Superior temporal gyrus (tissue), 1 donor: ENCODE results near the gene TRIM77.
"Not testable (repeated sequence)": the region's sequence is repeated elsewhere in the genome, so short reads cannot be mapped to it uniquely, and the experiment has no call there.

Source experiments
- DNase-seq: peaks from one replicate; pipeline ENCODE4 v3.0.0-alpha.2; 2016; ENCODE audit errors: extremely low spot score

TRIM77 gene, protein sequence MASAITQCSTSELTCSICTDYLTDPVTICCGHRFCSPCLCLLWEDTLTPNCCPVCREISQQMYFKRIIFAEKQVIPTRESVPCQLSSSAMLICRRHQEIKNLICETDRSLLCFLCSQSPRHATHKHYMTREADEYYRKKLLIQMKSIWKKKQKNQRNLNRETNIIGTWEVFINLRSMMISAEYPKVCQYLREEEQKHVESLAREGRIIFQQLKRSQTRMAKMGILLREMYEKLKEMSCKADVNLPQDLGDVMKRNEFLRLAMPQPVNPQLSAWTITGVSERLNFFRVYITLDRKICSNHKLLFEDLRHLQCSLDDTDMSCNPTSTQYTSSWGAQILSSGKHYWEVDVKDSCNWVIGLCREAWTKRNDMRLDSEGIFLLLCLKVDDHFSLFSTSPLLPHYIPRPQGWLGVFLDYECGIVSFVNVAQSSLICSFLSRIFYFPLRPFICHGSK

DNA sequence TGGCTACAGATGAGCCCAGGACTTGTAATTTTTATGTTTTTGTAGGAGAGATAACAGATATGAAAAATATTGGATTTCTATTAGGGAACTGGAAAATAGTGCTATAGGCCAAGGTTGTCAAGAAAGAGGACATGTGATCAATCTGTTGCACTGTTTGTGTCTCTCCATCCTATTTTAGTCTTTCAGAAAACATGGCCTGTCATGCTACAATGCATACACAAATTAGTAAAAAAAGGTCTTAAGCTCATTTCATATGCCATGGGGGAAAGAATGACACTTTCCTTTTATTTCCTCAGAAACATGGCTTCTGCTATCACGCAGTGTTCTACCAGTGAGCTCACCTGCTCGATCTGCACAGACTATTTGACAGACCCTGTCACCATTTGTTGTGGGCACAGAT, at the start of gene TRIM77:
Gene TRIM77 (plus strand): TSS at position 301 of the 400 bp plus-strand sequence. CDS start 0 bp downstream, at position 301.
- DNase-seq: not testable (repeated sequence)

DNA sequence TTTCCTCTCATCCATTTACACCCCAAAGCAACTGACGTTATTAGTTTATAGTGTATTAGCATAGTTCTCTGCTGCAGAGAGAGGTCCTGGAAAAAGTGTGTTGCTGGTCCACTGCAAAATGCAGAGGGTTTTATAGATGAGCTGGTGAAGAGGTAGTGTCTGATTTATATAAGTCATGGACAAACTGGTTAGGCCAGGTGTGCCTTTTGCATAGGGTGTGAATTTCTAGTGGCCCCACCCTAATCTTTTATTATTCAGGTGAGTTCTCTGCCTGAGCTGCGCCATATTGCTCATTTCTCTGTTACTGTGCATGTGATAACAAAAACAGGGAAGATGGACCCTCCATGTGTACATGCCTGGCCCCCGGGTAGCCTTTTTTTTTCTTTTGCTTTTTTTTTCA, 43.1 kb upstream of the TRIM77 start:
- DNase-seq: no peak

DNA sequence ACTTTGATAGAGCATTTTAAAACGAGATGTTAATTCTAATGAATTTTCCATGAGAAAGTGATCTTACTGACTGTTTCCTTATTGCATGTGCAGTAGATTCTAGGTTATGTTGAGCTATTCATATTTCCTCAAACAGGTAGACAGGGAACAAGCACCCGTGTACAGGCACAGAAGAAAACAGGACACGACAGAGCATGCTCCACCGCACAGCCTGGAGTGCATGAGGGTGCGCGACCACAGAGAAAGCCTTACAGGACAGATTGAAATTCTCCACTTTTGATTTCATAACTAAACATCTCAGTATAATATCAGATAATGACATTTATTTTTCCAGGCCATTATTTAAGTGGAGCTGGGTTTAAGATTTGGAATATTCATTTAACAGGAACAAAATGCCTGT, 41.9 kb upstream of the TRIM77 start:
- DNase-seq: not testable (repeated sequence)

DNA sequence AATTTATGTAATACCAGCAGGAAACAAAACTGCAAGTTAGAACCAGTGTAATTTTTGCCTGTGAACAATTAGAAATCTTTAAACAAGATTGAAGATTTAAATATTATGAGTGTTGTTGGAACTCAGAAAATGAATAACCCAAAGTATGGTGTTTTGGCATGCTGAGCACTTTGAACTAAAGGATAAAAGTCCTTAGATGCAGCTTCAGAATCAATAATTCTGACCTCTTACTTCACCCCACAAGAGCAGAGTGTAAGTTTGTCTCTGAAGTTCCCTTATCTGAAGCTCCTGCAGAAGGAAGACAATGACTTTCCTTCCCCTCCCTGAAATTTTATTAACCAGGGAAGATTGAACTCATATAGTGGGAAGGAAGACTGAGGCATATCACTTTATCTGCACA, 40.5 kb upstream of the TRIM77 start:
- DNase-seq: not testable (repeated sequence)

DNA sequence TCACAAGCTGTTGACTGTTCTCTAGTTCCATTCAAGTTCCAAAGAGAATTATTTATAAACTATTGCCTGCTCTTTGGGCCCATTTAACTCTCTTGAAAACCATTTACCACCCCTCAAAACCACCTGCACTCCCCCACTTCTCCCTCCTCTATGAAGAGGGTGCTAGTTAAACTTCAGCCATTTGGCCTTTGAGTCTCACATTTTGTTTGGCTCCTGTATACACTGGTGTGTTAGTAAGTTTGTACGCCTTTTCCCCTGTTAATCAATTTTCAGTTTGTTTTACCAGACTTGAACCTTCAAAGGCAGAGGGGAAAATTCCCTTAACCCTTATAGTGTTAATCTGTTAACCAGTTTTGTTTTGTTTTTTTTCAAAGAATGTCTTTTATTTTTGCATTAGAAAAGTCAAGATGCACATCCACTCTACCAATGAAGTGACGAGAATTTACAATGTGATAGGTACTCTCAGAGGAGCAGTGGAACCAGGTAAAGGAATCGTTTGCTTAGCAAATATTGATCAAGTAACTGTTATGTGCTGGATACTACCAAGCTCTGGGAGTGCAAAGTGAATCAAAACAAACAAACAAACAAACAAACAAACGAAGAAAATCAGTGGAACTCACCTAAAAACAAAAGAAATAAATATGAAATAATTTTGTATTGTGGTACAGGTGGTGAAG, 40.0 kb upstream of the TRIM77 start:
- not testable (repeated sequence) for DNase-seq

DNA sequence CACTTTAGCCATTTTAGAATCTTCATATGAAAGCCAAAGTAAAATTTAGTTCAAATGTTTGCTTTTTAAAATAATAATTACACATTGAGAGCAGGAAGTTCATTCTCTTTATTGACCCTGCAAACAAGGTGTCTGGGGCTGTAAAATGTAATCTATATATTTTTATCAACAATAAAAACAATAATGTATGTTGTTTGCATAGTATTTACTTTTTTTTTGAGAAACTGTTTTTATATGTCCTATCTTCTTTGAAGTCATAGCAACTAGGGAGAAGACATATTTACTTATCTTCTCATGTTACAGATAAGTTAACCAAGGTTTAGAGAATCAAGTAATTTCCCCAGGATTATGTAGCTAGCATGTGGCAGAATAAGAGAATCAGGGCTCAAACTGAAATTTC, 37.6 kb upstream of the TRIM77 start:
- not testable (repeated sequence) for DNase-seq

DNA sequence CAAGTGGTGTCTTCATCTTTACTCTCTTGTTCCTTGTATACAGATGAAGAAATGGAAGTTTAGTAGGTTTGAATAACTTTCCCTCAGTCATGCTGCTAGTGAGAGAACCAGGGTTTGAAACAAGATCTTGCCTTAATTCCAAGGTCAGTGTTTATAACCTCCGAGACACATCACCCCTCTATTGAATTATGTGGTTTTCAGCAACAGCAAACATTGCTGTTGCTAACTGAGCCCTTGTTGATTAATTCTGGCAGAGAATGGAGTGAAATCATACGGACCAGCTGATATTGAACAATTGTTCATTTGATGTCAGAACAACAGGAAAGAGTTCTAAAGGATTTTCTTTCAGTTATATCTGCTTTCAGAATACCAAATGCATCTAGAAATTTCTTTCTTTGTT, 36.7 kb upstream of the TRIM77 start:
- peak; percentile 84 for DNase-seq

DNA sequence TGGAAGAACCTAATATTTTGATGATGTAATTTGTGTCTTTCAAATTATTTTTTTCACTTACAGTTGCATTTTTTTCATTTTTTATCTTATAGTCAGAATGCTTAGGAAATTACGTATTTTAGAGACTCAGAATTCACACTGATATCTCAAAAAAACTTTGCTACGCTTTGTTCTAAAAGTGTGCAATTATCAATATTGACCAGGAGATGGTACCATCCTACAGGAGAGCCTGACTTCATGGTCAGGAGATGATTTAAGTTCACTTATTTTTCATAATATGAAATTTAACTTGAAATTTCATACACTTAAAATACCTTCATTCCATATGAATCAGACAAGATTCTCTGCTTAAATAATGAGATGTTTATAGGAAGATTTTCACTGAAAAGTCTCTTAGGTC, 34.7 kb upstream of the TRIM77 start:
- peak; percentile 75 for DNase-seq

DNA sequence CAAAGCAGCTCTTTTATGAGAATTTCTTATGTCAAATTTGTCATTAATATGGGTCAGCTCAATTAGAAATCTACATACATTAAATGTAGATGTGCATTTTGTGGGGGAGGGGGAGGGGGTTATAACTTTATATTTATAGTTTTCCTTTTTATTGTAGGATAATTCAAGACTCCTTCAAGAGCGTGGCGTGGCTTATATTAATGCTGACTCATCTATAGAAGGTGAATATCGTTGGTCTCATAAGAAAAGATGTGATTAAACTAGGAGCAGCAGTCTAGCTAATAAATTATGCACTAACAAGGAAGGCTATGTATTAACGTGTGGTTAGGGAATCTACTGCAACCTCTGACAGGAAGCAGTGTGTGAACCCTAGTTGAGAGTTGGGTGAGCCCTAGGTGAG, 34.2 kb upstream of the TRIM77 start:
- DNase-seq: not testable (repeated sequence)

DNA sequence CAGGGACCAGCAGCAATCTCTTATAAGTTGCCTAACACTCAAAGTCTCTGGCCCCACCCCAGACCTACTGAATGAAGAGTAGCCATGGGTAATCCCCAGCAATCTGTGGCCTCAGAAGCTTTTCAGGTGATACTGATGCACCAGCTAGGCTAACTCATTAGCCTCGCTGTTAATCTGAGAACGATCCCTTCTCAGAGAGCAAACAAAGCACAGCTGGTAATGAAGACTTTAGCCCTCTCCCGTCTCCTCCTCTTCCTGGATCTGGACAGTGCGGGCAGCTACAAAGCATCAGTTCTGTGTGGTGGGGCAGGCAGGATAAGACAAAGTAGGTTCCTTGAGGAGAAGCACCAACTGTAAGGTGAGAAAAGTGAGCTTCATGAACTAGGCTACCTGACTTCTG, 3.0 kb upstream of the TRIM77 start:
- not testable (repeated sequence) for DNase-seq

DNA sequence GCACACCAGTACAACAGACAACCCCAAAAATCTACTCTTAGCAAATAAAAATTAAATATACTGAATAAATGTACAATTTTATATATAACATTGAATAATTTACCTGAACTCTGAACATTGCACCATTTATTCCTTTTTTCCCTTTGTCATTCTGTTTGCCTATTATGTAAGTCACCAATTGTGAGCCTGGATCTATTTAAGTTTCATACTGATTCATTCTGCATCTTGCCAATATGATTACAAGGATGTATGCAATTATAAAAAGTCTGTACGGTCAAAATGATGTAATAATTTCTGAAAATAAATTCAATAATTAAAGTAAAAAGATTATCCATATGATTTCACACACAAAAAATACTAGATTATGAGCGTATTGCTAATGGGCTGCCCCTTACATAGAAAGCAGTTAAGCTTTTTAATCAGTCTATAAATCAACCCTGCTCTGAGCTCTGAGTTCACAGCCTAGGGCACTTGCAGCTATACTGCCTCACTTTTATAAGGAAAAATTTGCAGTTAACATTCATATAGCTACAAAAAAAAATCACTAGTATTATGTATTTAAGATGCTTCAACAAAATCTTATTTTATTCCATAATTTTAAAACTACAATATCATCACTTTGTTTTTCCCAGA, 14.9 kb downstream of the TRIM77 start:
- DNase-seq: not testable (repeated sequence)

DNA sequence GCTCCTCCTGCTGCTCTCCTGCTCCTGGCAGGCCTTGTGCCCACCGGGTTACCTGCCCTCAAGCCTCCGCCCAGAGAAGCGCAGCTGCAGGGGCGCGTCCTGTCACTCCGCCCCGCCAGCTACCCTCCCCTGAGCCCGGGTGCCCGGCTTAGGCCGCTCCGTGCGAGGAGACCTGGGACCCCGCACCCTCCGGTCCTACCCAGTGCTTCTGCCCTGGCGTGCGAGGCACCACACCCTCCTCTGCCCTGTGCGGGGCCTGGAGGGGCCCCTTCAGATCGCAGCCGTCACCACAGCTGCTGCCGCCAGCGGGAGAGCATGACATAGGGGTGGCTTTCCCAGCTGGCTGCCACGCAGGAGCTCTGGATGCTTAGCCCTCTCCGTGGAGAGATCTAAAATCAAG, 20.1 kb downstream of the TRIM77 start:
- DNase-seq: not testable (repeated sequence)

DNA sequence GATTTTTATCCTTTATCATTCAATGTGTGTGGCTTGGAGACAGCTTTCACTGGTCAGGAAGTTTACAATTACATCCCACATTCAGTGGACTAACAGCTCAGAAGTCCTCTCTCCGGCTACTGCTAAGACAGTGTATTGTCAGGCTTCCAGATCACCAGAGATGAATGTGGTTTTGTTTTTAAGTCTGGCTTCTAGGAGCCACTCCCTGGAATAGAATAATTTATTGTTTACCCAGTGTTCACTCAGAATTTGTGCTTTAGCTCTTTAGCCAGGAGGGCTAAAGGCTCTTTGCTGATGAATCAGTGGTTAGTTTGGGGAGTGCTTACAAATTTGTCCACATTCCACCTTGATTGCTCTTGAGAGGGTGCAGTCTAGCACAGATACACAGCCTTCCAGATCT, 26.5 kb downstream of the TRIM77 start:
- DNase-seq: peak; percentile 67

DNA sequence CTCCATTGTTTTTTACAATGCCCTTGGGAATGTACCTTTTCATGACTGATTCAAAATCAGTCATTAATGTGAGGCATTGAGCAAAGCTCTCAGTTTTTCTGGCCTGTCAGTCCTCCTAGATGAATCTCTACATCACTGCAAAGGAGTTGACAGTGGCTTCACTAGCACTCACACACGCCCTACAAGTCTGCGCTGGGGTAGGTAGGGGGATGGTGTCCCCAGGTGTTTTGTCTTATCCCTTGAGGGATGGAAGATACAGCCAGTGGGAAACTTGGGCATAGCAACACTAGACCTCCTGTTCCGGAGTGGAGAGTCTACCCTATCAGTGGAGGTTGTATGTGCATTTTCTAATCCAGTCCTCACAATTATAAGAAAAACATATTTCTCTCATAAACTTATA, 27.0 kb downstream of the TRIM77 start:
- no peak for DNase-seq

DNA sequence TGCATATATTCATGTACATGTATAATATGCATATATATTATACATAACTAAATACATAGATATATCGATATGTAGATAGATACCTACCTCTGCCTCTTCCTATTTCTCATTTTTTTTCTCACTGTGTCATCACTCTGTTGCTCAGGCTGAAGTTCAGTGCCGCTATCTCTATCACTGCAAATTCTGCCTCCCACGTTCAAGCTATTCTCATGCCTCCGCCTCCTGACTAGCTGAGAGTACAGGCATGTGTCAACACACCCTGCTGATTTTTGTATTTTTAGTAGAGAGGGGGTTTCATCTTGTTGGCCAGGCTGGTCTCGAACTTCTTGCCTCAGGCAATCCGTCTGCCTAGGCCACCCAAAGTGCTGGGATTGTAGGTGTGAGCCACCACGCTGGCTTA, 31.3 kb downstream of the TRIM77 start:
- not testable (repeated sequence) for DNase-seq

DNA sequence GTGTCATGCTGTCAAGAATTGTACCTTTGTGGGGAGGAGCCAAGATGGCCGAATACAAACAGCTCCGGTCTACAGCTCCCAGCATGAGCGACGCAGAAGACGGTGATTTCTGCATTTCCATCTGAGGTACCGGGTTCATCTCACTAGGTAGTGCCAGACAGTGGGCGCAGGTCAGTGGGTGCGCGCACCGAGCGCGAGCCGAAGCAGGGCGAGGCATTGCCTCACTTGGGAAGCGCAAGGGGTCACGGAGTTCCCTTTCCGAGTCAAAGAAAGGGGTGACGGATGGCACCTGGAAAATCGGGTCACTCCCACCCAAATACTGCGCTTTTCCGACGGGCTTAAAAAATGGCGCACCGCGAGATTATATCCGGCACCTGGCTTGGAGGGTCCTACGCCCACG, 34.1 kb downstream of the TRIM77 start:
- DNase-seq: not testable (repeated sequence)

DNA sequence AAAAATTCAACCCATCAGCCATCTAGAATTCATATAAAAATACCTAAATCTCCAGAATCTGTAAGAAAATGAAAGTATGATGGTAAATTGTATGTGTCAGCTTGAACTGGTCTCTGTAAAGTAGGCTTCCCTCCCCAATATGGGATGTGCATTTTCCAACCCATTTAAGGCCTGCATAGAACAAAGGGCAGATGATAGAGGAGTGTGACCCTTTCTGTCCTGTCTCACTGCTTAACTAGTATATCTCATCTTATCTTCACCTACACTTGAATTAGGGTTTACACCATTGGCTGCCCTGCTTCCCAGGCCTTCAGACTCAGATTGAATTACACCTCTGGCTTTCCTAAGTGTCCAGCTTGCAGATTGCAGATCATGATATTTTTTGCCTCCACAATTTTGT, 40.7 kb downstream of the TRIM77 start:
- not testable (repeated sequence) for DNase-seq
